Neural cell (in vitro differentiated cells): ENCODE data around the gene CFAP100. TPM values are rescaled to one million over a fixed set of nuclear protein-coding genes. Genes with fewer than 3 reads are reported as not detected.

Experiments
- H2AFZ ChIP-seq: fragments of 200-600, 300-800 bp; sonication (generic), shearing (Covaris generic); 2 replicates; pipeline ENCODE4 v1.6.0; 2014; ENCODE audit warnings: low read depth, mild to moderate bottlenecking, antibody characterized with exemption, low read length, moderate library complexity
- H3F3A ChIP-seq: fragments of 200-600 bp; shearing (Covaris generic); 2 replicates; pipeline ENCODE4 v1.6.1; 2016; ENCODE audit warnings: mild to moderate bottlenecking, moderate library complexity, mixed read lengths, antibody characterized with exemption, low read length; ENCODE audit not compliant: insufficient read depth, poor library complexity, severe bottlenecking
- H3K27ac ChIP-seq: fragments of 200-600, 300-800 bp; sonication (generic), shearing (Covaris generic); 2 replicates; pipeline ENCODE4 v1.5.1; 2014; ENCODE audit warnings: mild to moderate bottlenecking, low read length, moderate library complexity
- H3K27me3 ChIP-seq: fragments of 300-800, 200-600 bp; sonication (generic), shearing (Covaris generic); 2 replicates; pipeline ENCODE4 v1.6.0; 2014; ENCODE audit warnings: mild to moderate bottlenecking, low read depth, low read length, moderate library complexity; ENCODE audit not compliant: insufficient read depth
- H3K36me3 ChIP-seq: fragments of 300-800, 200-600 bp; sonication (generic), shearing (Covaris generic); 2 replicates; pipeline ENCODE4 v1.5.1; 2014; ENCODE audit warnings: mild to moderate bottlenecking, antibody characterized with exemption, low read length, moderate library complexity; ENCODE audit not compliant: insufficient read depth
- H3K4me2 ChIP-seq: fragments of 300-800, 200-600 bp; sonication (generic), shearing (Covaris generic); 2 replicates; pipeline ENCODE4 v1.6.0; 2014; ENCODE audit warnings: mild to moderate bottlenecking, low read length
- H3K4me3 ChIP-seq: fragments of 300-800, 200-600 bp; sonication (generic), shearing (Covaris generic); 2 replicates; pipeline ENCODE4 v1.5.1; 2014; ENCODE audit warnings: mild to moderate bottlenecking, low read length, moderate library complexity
- H3K79me2 ChIP-seq: fragments of 200-600 bp; shearing (Covaris generic); replicated peaks from 2 replicates; pipeline ENCODE4 v1.6.0; 2014; ENCODE audit warnings: mild to moderate bottlenecking, low read length, moderate library complexity; ENCODE audit not compliant: insufficient read depth
- H3K9ac ChIP-seq: fragments of 300-800, 200-600 bp; sonication (generic), shearing (Covaris generic); 2 replicates; pipeline ENCODE4 v1.6.1; 2016; ENCODE audit warnings: mild to moderate bottlenecking, low read length, mixed read lengths
- H3K9me2 ChIP-seq: fragments of 200-600 bp; shearing (Covaris generic); 2 replicates; pipeline ENCODE4 v1.6.1; 2016; ENCODE audit warnings: mild to moderate bottlenecking, low read length, mixed read lengths; ENCODE audit not compliant: insufficient read depth
- H3K9me3 ChIP-seq: fragments of 200-600, 300-800 bp; sonication (generic), shearing (Covaris generic); 2 replicates; pipeline ENCODE4 v1.6.1; 2016; ENCODE audit warnings: mild to moderate bottlenecking, mixed run types, low read length, moderate library complexity, mixed read lengths
- H4K20me1 ChIP-seq: fragments of 200-600 bp; shearing (Covaris generic); 2 replicates; pipeline ENCODE4 v1.6.1; 2016; ENCODE audit warnings: mild to moderate bottlenecking, mixed run types; ENCODE audit not compliant: insufficient read depth
- EP300 ChIP-seq: fragments of 450-650 bp; conservative IDR thresholded peaks from 2 replicates; pipeline ENCODE4 v1.6.1; 2014; ENCODE audit warnings: antibody characterized with exemption, mild to moderate bottlenecking, moderate library complexity; ENCODE audit not compliant: poor library complexity, severe bottlenecking
- EZH2 ChIP-seq: fragments of 200-600, 300-800 bp; shearing (Covaris generic), sonication (generic); IDR thresholded peaks from 2 replicates; pipeline ENCODE4 v1.6.1; 2014; ENCODE audit warnings: antibody characterized with exemption, low read length, borderline replicate concordance, mild to moderate bottlenecking; ENCODE audit not compliant: insufficient read depth, poor library complexity, severe bottlenecking
- MXI1 ChIP-seq: fragments of 450-650 bp; conservative IDR thresholded peaks from 2 replicates; pipeline ENCODE4 v1.6.1; 2014; ENCODE audit warnings: antibody characterized with exemption, mild to moderate bottlenecking; ENCODE audit not compliant: poor library complexity, severe bottlenecking
- POLR2AphosphoS5 ChIP-seq: IDR thresholded peaks from 2 replicates; pipeline ENCODE4 v1.6.1; 2012
- RAD21 ChIP-seq: fragments of 450-650 bp; conservative IDR thresholded peaks from 2 replicates; pipeline ENCODE4 v1.6.1; 2014; ENCODE audit warnings: antibody characterized with exemption, mild to moderate bottlenecking, moderate library complexity
- REST ChIP-seq: IDR thresholded peaks from 2 replicates; pipeline ENCODE4 v1.6.1; 2012; ENCODE audit warnings: borderline replicate concordance
- SMC3 ChIP-seq: fragments of 450-650 bp; conservative IDR thresholded peaks from 2 replicates; pipeline ENCODE4 v1.6.1; 2014; ENCODE audit warnings: antibody characterized with exemption, mild to moderate bottlenecking, moderate library complexity; ENCODE audit not compliant: poor library complexity
- TAF1 ChIP-seq: IDR thresholded peaks from 2 replicates; pipeline ENCODE4 v1.6.1; 2012; ENCODE audit warnings: low read depth
- polyA plus RNA-seq: library from polyadenylated mRNA; depleted of rRNA; stranded (reverse); fragments of >200 nt; gene quantifications from 2 replicates; pipeline ENCODE4 v1.2.3, GENCODE V29; 2014
- TF ChIP-seq, protein P1 (sequence below): fragments of 450-650 bp; IDR thresholded peaks from 2 replicates; pipeline ENCODE4 v1.5.1; 2014; ENCODE audit warnings: antibody characterized with exemption, mild to moderate bottlenecking, moderate library complexity; ENCODE audit not compliant: poor library complexity, severe bottlenecking

The CFAP100 gene
- polyA plus RNA-seq, 1 donor from 2014 or later, result not detected

DNA sequence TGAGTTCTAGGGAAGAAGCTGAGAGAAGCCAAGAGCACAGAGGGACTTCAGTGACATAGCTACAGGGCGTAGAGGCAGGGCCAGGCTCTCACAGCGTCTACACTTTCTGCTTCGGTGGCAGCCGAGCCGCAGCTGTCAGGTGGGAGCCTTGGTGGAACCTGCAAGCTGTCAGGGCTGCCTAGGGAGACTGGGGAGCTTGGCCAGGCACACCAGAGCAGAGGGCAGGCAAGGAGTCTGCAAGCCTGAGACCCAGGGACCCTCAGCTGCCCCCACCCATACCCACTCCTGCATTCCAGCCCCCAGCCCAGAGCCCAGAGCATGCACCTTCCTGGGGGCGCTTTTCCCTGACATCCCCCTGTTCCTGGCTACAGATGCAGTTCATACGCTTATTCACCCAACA is 24.1 kb upstream of the CFAP100 start:
- no peaks in the 10 kb centered on the region for H3K79me2 ChIP-seq
- H3K9me3 ChIP-seq, result no peaks in the 10 kb centered on the region
- H3K4me2 ChIP-seq, result no peak overlapping the region
- H3K27ac ChIP-seq, result no peak overlapping the region
- no peak overlapping the region for H3K9ac ChIP-seq
- TF ChIP-seq, protein P1, sequence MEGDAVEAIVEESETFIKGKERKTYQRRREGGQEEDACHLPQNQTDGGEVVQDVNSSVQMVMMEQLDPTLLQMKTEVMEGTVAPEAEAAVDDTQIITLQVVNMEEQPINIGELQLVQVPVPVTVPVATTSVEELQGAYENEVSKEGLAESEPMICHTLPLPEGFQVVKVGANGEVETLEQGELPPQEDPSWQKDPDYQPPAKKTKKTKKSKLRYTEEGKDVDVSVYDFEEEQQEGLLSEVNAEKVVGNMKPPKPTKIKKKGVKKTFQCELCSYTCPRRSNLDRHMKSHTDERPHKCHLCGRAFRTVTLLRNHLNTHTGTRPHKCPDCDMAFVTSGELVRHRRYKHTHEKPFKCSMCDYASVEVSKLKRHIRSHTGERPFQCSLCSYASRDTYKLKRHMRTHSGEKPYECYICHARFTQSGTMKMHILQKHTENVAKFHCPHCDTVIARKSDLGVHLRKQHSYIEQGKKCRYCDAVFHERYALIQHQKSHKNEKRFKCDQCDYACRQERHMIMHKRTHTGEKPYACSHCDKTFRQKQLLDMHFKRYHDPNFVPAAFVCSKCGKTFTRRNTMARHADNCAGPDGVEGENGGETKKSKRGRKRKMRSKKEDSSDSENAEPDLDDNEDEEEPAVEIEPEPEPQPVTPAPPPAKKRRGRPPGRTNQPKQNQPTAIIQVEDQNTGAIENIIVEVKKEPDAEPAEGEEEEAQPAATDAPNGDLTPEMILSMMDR, result no peak
- TF ChIP-seq EP300 (no peak), EZH2 (no peak), POLR2AphosphoS5 (no peak), RAD21 (no peak), SMC3 (no peak), TAF1 (no peak)
- no peak overlapping the region for H2AFZ ChIP-seq
- no peaks in the 10 kb centered on the region for H3K36me3 ChIP-seq
- H4K20me1 ChIP-seq, result no peaks in the 10 kb centered on the region
- no peak overlapping the region for H3K4me3 ChIP-seq
- no peaks in the 10 kb centered on the region for H3F3A ChIP-seq
- H3K9me2 ChIP-seq, result no peaks in the 10 kb centered on the region
- H3K27me3 ChIP-seq, result no peaks in the 10 kb centered on the region

GRCh38 chr3:126371096-126371705 is 23.5 kb upstream of the CFAP100 start:
- no peaks in the 10 kb centered on the region for H3K27me3 ChIP-seq
- no peaks in the 10 kb centered on the region for H4K20me1 ChIP-seq
- H3K4me3 ChIP-seq, result no peak overlapping the region
- no peak overlapping the region for H2AFZ ChIP-seq
- H3K36me3 ChIP-seq, result no peaks in the 10 kb centered on the region
- H3K27ac ChIP-seq, result no peak overlapping the region
- no peaks in the 10 kb centered on the region for H3K9me2 ChIP-seq
- TF ChIP-seq EP300 (no peak), REST (no peak), POLR2AphosphoS5 (no peak), EZH2 (no peak), SMC3 (no peak), RAD21 (no peak), MXI1 (no peak), TAF1 (no peak)
- TF ChIP-seq, protein P1, result no peak
- H3F3A ChIP-seq, result no peaks in the 10 kb centered on the region
- H3K9ac ChIP-seq, result no peak overlapping the region
- H3K9me3 ChIP-seq, result no peaks in the 10 kb centered on the region
- no peaks in the 10 kb centered on the region for H3K79me2 ChIP-seq
- H3K4me2 ChIP-seq, result no peak overlapping the region
